Fibroblast of lung (primary cell): Measurements from ENCODE around the gene TMEM131. TPM values are rescaled to one million over a fixed set of nuclear protein-coding genes. Genes with fewer than 3 reads are reported as not detected.
A peak's percentile ranks its signal among the peaks of the same experiment; 100 is the strongest.
"Not testable (repeated sequence)": the region's sequence is repeated elsewhere in the genome, so short reads cannot be mapped to it uniquely, and the experiment has no call there.

ENCODE experiments used
- DNase-seq, 2 donors: peaks; one replicate each; pipeline versions ENCODE4 v3.0.0 to v3.0.0-alpha.2; 2010; ENCODE audit warnings: low read depth in 2 of 2
- H2AFZ ChIP-seq: 2 replicates; pipeline ENCODE4 v1.5.1; 2012; ENCODE audit warnings: low read length, control low read depth, inconsistent platforms
- H3K27ac ChIP-seq: 2 replicates; pipeline ENCODE4 v1.5.1; 2011; ENCODE audit warnings: low read length, control low read depth; ENCODE audit not compliant: insufficient read depth
- H3K27me3 ChIP-seq: 2 replicates; pipeline ENCODE4 v1.5.1; 2011; ENCODE audit warnings: mild to moderate bottlenecking, low read length; ENCODE audit not compliant: control insufficient read depth, insufficient read depth
- H3K36me3 ChIP-seq: 2 replicates; pipeline ENCODE4 v1.5.1; 2011; ENCODE audit warnings: low read length; ENCODE audit not compliant: control insufficient read depth, insufficient read depth
- H3K4me1 ChIP-seq: 2 replicates; pipeline ENCODE4 v1.5.1; 2011; ENCODE audit warnings: low read length; ENCODE audit not compliant: control insufficient read depth, insufficient read depth; ENCODE audit errors: extremely low read depth
- H3K4me2 ChIP-seq: 2 replicates; pipeline ENCODE4 v1.5.1; 2011; ENCODE audit warnings: low read length, control low read depth; ENCODE audit not compliant: insufficient read depth; ENCODE audit errors: extremely low read depth
- H3K4me3 ChIP-seq, 4 experiments: fragments of 200-600 bp in 1 of 4; sonication (generic) in 1 of 4; replicated peaks in 1 of 4; 2 replicates each; pipeline ENCODE4 v1.5.1; 2011 to 2016; ENCODE audit warnings: low read length in 4 of 4, low read depth in 3 of 4, mild to moderate bottlenecking in 3 of 4, control low read depth in 2 of 4, inconsistent platforms in 1 of 4, mixed read lengths in 1 of 4; ENCODE audit not compliant: insufficient read depth in 1 of 4; ENCODE audit errors: control extremely low read depth in 1 of 4
- H3K79me2 ChIP-seq: 2 replicates; pipeline ENCODE4 v1.5.1; 2012; ENCODE audit warnings: mild to moderate bottlenecking, low read length, inconsistent platforms; ENCODE audit not compliant: control insufficient read depth, insufficient read depth
- H3K9ac ChIP-seq: 2 replicates; pipeline ENCODE4 v1.5.1; 2011; ENCODE audit warnings: mild to moderate bottlenecking, low read length, control low read depth; ENCODE audit not compliant: insufficient read depth
- H3K9me3 ChIP-seq: 2 replicates; pipeline ENCODE4 v1.5.1; 2012; ENCODE audit warnings: low read depth, low read length; ENCODE audit not compliant: control insufficient read depth, insufficient read depth
- H4K20me1 ChIP-seq: 2 replicates; pipeline ENCODE4 v1.5.1; 2011; ENCODE audit warnings: low read length; ENCODE audit not compliant: control insufficient read depth, insufficient read depth; ENCODE audit errors: extremely low read depth
- EZH2 ChIP-seq: IDR thresholded peaks from 2 replicates; pipeline ENCODE4 v1.5.1; 2012; ENCODE audit warnings: low read length, control low read depth, mild to moderate bottlenecking; ENCODE audit errors: missing control alignments
- polyA plus RNA-seq, 2 donors: library from polyadenylated mRNA; depleted of rRNA in 1 of 2; stranded (reverse) in 1 of 2; unstranded in 1 of 2; fragments of >200 nt; gene quantifications; 2 replicates each; pipeline ENCODE4 v1.2.1, GENCODE V29; 2011 to 2012; ENCODE audit warnings: missing spikeins in 1 of 2
- total RNA-seq: library from RNA; depleted of rRNA; stranded (reverse); fragments of >200 nt; gene quantifications from 2 replicates; pipeline ENCODE4 v1.2.1, GENCODE V29; 2014
- TF ChIP-seq, protein P1 (sequence below), 2 donors: IDR thresholded peaks in 1 of 2; conservative IDR thresholded peaks in 1 of 2; 1 replicate in 1 of 2; 2 replicates in 1 of 2; pipeline ENCODE4 v1.5.1; 2011 to 2012; ENCODE audit warnings: low read length in 2 of 2, control low read depth in 1 of 2, inconsistent platforms in 1 of 2, low read depth in 1 of 2, mild to moderate bottlenecking in 1 of 2

TMEM131 gene
- total and polyA plus RNA-seq, 2 donors (not counting 1 experiment from before 2014, with no cell fraction given) = 18.1 to 32.4 TPM

DNA sequence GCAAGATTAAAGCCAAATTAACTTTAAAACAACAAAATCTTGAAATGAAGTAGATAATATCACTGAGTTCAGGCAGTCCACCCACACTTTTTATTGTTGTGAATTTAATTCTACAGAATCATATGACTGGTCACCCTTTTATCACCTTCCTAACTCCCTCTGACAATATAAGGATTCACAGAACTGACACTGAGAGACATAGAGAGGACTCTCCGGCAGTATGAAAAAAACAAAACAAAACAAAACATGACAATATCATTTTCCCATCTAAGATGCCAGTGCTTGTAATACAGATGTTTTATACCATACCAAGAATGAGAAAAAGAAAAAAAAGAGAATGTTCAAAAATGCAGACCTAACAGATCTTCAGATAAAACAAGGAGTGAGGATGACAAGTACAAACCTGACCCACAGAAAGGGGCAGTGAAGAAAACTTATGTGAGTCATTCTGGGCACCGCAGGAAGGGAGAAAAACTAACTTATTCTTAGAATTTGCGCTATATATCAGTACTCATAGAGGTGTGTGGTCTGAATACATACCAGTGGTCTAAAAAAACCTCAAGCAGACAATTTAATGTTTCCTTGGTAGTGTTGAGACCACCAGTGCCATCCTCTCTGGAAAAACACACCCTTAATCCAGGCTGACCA is 145.7 kb downstream of the TMEM131 start:
- Histone ChIP-seq H3K9me3 (no peaks in the 10 kb centered on the region), H3K79me2 (peaks cover 2% of the 10 kb centered on the region), H3K36me3 (no peaks in the 10 kb centered on the region), H3K4me2 (no peak overlapping the region), H3K27ac (no peak overlapping the region), H4K20me1 (no peaks in the 10 kb centered on the region), H3K4me1 (no peaks in the 10 kb centered on the region), H3K4me3 (no peak overlapping the region), H2AFZ (no peak overlapping the region), H3K9ac (no peak overlapping the region), H3K27me3 (no peaks in the 10 kb centered on the region)
- peak; percentile 15 to 74 for DNase-seq
- TF ChIP-seq, protein P1, sequence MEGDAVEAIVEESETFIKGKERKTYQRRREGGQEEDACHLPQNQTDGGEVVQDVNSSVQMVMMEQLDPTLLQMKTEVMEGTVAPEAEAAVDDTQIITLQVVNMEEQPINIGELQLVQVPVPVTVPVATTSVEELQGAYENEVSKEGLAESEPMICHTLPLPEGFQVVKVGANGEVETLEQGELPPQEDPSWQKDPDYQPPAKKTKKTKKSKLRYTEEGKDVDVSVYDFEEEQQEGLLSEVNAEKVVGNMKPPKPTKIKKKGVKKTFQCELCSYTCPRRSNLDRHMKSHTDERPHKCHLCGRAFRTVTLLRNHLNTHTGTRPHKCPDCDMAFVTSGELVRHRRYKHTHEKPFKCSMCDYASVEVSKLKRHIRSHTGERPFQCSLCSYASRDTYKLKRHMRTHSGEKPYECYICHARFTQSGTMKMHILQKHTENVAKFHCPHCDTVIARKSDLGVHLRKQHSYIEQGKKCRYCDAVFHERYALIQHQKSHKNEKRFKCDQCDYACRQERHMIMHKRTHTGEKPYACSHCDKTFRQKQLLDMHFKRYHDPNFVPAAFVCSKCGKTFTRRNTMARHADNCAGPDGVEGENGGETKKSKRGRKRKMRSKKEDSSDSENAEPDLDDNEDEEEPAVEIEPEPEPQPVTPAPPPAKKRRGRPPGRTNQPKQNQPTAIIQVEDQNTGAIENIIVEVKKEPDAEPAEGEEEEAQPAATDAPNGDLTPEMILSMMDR (conservative IDR thresholded peaks at IDR 0.05 in 1 of 2, IDR thresholded peaks at IDR 0.05 in 1 of 2; ENCODE audit: low read depth in 1 of 2, low read length in 2 of 2) = no peak
- TF ChIP-seq EZH2 = no peak

DNA sequence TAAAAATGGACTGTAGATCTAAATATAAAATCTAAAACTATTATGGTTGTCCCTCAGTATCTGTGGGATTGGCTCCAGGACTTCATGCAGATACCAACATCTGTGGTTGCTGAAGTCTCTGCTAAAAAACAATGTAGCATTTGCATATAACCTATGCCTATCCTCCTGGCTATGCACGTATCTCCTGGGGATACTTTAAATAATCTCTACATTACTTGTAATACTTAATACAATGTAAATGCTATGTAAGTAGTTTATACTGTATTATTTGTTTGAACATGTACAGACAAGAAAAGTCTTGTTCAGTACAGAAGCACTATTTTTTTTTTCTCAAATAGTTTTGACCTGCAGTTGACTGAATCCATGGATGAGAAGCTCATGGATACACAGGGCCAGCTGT is 147.4 kb downstream of the TMEM131 start:
- H3K27ac ChIP-seq = no peak overlapping the region
- no peaks in the 10 kb centered on the region for H3K27me3 ChIP-seq
- no peak for DNase-seq
- no peaks in the 10 kb centered on the region for H3K4me1 ChIP-seq
- no peak overlapping the region for H2AFZ ChIP-seq
- no peaks in the 10 kb centered on the region for H4K20me1 ChIP-seq
- H3K9ac ChIP-seq = no peak overlapping the region
- H3K79me2 ChIP-seq = peaks cover 2% of the 10 kb centered on the region
- H3K9me3 ChIP-seq = no peaks in the 10 kb centered on the region
- TF ChIP-seq, protein P1 (conservative IDR thresholded peaks at IDR 0.05 in 1 of 2, IDR thresholded peaks at IDR 0.05 in 1 of 2; ENCODE audit: low read depth in 1 of 2, low read length in 2 of 2) = no peak
- no peak for TF ChIP-seq EZH2
- no peaks in the 10 kb centered on the region for H3K36me3 ChIP-seq
- no peak overlapping the region for H3K4me2 ChIP-seq
- H3K4me3 ChIP-seq = no peak overlapping the region

- not testable (repeated sequence) for H3K79me2 ChIP-seq, H3K4me3 ChIP-seq, H3K36me3 ChIP-seq, H2AFZ ChIP-seq, H3K4me1 ChIP-seq, H3K27ac ChIP-seq, H4K20me1 ChIP-seq, H3K9me3 ChIP-seq, H3K4me2 ChIP-seq, H3K9ac ChIP-seq, H3K27me3 ChIP-seq, DNase-seq
Measured at GRCh38 chr2:97846716-97847115, 149.0 kb downstream of the TMEM131 start.
